GM10266 (cell line): ENCODE measurements around the gene EMILIN2.
"Not testable (repeated sequence)": the region's sequence is repeated elsewhere in the genome, so short reads cannot be mapped to it uniquely, and the experiment has no call there.

Source experiments
- DNase-seq: peaks from one replicate; pipeline ENCODE4 v3.0.0; 2012; ENCODE audit errors: extremely low spot score
- CTCF ChIP-seq: IDR thresholded peaks from 2 replicates; pipeline ENCODE4 v1.5.1; 2012; ENCODE audit warnings: mild to moderate bottlenecking, low read depth; ENCODE audit not compliant: control insufficient read depth, insufficient read depth; ENCODE audit errors: missing control alignments

Gene EMILIN2

GRCh38 chr18:2826581-2826980, 20.2 kb upstream of the EMILIN2 start:
- TF ChIP-seq CTCF: no peak
- no peak for DNase-seq

GRCh38 chr18:2827061-2827460, 19.7 kb upstream of the EMILIN2 start:
- TF ChIP-seq CTCF: no peak
- DNase-seq: no peak

- DNase-seq: not testable (repeated sequence)
These were observed 10.7 kb upstream of the EMILIN2 start for GRCh38 chr18:2836118-2836517.

GRCh38 chr18:2837290-2837689, 9.5 kb upstream of the EMILIN2 start:
- DNase-seq: not testable (repeated sequence)

- no peak for DNase-seq
- TF ChIP-seq CTCF: no peak
These were observed 7.6 kb upstream of the EMILIN2 start for GRCh38 chr18:2839202-2839601.

- no peak for TF ChIP-seq CTCF
- no peak for DNase-seq
These were observed 6.3 kb upstream of the EMILIN2 start for GRCh38 chr18:2840521-2840920.

GRCh38 chr18:2843146-2843545, 3.7 kb upstream of the EMILIN2 start:
- TF ChIP-seq CTCF: no peak
- no peak for DNase-seq

- no peak for TF ChIP-seq CTCF
- DNase-seq: no peak
These were observed 1.6 kb upstream of the EMILIN2 start for GRCh38 chr18:2845172-2845571.
